Right lobe of liver (tissue), 4 donors: ENCODE data around the gene GCLC.
"Not testable (repeated sequence)": the region's sequence is repeated elsewhere in the genome, so short reads cannot be mapped to it uniquely, and the experiment has no call there.

Experiments used
- POLR2A ChIP-seq: fragments of 450-650 bp; IDR thresholded peaks from one replicate; pipeline ENCODE4 v1.6.1; 2017; ENCODE audit warnings: antibody characterized with exemption, mild to moderate bottlenecking
- TF ChIP-seq, protein P1 (sequence below), 4 donors: fragments of 200-600 bp in 3 of 4; fragments of 450-650 bp in 1 of 4; IDR thresholded peaks; one replicate each; pipeline versions ENCODE4 v1.5.1 to v1.8.0; 2016 to 2022; ENCODE audit warnings: antibody characterized with exemption in 4 of 4, mild to moderate bottlenecking in 2 of 4
- donor health status: DM: no; HTN: no; CAD: no.
- donor health status: DM: no; HTN: no; CAD: no.
- donor health status: DM: no; HTN: yes; CAD: no.

GRCh38 chr6:53480774-53481173 lies 64.1 kb downstream of the GCLC start:
- TF ChIP-seq, protein P1, sequence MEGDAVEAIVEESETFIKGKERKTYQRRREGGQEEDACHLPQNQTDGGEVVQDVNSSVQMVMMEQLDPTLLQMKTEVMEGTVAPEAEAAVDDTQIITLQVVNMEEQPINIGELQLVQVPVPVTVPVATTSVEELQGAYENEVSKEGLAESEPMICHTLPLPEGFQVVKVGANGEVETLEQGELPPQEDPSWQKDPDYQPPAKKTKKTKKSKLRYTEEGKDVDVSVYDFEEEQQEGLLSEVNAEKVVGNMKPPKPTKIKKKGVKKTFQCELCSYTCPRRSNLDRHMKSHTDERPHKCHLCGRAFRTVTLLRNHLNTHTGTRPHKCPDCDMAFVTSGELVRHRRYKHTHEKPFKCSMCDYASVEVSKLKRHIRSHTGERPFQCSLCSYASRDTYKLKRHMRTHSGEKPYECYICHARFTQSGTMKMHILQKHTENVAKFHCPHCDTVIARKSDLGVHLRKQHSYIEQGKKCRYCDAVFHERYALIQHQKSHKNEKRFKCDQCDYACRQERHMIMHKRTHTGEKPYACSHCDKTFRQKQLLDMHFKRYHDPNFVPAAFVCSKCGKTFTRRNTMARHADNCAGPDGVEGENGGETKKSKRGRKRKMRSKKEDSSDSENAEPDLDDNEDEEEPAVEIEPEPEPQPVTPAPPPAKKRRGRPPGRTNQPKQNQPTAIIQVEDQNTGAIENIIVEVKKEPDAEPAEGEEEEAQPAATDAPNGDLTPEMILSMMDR (IDR thresholded peaks at IDR 0.05) = not testable (repeated sequence)
- not testable (repeated sequence) for TF ChIP-seq POLR2A
